ENCODE results near the gene TMEM31. TPM values are rescaled to one million over a fixed set of nuclear protein-coding genes. Genes with fewer than 3 reads are reported as not detected.

The TMEM31 gene
- total RNA-seq, 1 experiment from 2014 or later = not detected

DNA sequence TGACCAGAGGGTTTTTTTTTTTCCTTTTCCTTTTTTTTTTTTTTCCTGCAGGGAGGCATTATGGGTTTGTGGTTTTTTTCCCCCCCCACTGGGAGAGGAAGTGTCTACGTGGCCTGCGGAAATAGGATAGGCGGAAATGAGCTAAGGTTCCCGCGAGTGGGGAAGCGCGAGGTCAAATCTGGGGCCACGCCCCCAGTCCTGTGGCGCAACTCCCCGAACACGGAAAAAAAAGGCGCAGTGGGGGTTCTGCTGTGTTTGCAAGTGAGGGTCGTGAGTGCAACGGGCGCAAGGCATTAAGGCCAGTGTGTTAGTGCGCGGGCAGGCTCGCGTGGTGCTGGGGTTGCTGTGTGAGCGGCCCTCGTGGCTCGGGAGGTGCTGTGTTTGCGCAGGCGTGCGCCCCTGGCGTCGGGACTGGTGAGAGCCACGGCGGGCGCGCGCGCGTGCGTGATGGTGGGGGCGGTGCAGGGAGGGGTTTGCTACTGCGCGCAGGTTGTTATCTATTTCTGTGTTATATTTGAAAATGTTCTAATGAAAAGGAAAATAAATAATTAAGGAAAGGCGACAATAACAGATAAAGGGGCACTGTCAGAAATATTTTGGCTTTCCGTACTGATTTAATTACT, 23.5 kb upstream of the TMEM31 start:
- H4K20me1 ChIP-seq (ENCODE audit: insufficient read depth) = peaks cover 16% of the 10 kb centered on the region; the same call in 1 of the 2 replicates
- H3K4me1 ChIP-seq (replicated peaks; ENCODE audit: insufficient read depth) = peaks cover 21% of the 10 kb centered on the region
- no peaks in the 10 kb centered on the region for H3K9me3 ChIP-seq (ENCODE audit: insufficient read depth, low read depth)
- peak overlapping the region; percentile 85 for H2AFZ ChIP-seq
- H3K36me3 ChIP-seq (ENCODE audit: low read depth) = peaks cover 26% of the 10 kb centered on the region
- TSS peak; percentile 54 for BruUV-seq (replicated peaks)
- H3K27ac ChIP-seq = peak overlapping the region; percentile 96
- H3K27me3 ChIP-seq (ENCODE audit: insufficient read depth, low read depth) = no peaks in the 10 kb centered on the region
- TF ChIP-seq, protein P1, sequence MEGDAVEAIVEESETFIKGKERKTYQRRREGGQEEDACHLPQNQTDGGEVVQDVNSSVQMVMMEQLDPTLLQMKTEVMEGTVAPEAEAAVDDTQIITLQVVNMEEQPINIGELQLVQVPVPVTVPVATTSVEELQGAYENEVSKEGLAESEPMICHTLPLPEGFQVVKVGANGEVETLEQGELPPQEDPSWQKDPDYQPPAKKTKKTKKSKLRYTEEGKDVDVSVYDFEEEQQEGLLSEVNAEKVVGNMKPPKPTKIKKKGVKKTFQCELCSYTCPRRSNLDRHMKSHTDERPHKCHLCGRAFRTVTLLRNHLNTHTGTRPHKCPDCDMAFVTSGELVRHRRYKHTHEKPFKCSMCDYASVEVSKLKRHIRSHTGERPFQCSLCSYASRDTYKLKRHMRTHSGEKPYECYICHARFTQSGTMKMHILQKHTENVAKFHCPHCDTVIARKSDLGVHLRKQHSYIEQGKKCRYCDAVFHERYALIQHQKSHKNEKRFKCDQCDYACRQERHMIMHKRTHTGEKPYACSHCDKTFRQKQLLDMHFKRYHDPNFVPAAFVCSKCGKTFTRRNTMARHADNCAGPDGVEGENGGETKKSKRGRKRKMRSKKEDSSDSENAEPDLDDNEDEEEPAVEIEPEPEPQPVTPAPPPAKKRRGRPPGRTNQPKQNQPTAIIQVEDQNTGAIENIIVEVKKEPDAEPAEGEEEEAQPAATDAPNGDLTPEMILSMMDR (conservative IDR thresholded peaks at IDR 0.05) = peak; percentile 52
- TF ChIP-seq EZH2 (IDR thresholded peaks at IDR 0.05; ENCODE audit: low read depth) = no peak
- H3K4me3 ChIP-seq = peak overlapping the region; percentile 70
- ChIA-PET CTCF (interaction anchor here (0.7 to 1.0 kb wide), 2 partner anchors 20 to 58 kb away, joined by 4 to 11 read pairs; no protein-coding TSS in a partner anchor), POLR2A (ENCODE audit: unreplicated experiment) (interaction anchor here (0.6 to 1.3 kb wide), 6 partner anchors 22 to 331 kb away, joined by 3 to 15 read pairs (median 4); no protein-coding TSS in a partner anchor)
- H3K4me2 ChIP-seq = peak overlapping the region; percentile 77
- intact Hi-C loops (cut with micrococcal nuclease; ENCODE audit: unreplicated experiment) = loop anchor here (2.0 to 5.0 kb wide), 5 partner anchors 30 to 154 kb away; partner anchors contain the start of gene TCEAL4
- peak in 1 of 2 experiments; percentile 83 for DNase-seq
- H3K79me2 ChIP-seq (ENCODE audit: low read depth) = peaks cover 45% of the 10 kb centered on the region
- no peaks in the 10 kb centered on the region for H3K9me2 ChIP-seq (ENCODE audit: insufficient read depth)
- peaks cover 46% of the 10 kb centered on the region for H3F3A ChIP-seq (ENCODE audit: insufficient read depth, low read depth)

DNA sequence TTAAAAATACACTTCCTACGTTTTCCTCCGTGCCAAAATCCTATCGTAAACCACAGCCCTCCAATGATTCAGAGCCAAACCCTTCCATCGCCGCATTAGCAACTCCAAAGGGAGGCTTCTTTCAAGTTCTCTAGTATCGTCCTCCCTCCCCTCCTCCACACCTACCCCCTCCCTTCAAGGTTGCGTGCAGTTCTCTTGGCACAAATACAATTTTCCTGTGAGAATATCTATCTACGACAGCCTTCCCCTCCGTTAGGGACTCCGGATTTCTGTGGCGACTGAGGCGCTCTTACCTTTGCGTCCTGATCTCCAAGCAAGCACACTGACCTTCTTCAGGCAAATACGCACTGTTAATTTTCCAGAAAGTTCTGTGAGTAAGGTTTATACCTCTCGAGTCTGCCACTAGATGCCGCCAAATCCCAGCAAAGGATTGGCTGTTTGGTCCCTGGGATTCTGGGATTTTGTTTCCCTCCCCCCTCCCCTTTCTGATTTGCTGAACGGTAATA, 23.0 kb upstream of the TMEM31 start:
- Histone ChIP-seq H3K4me3 (peak overlapping the region; percentile 70), H3K79me2 (ENCODE audit: low read depth) (peaks cover 43% of the 10 kb centered on the region), H3K4me2 (peak overlapping the region; percentile 77), H4K20me1 (ENCODE audit: insufficient read depth) (peaks cover 16% of the 10 kb centered on the region; the same call in 1 of the 2 replicates), H3K4me1 (replicated peaks; ENCODE audit: insufficient read depth) (peaks cover 21% of the 10 kb centered on the region), H2AFZ (peak overlapping the region; percentile 85), H3K27ac (peak overlapping the region; percentile 96), H3K9me3 (ENCODE audit: insufficient read depth, low read depth) (no peaks in the 10 kb centered on the region), H3K36me3 (ENCODE audit: low read depth) (peaks cover 23% of the 10 kb centered on the region), H3F3A (ENCODE audit: insufficient read depth, low read depth) (peaks cover 44% of the 10 kb centered on the region), H3K9me2 (ENCODE audit: insufficient read depth) (no peaks in the 10 kb centered on the region), H3K27me3 (ENCODE audit: insufficient read depth, low read depth) (no peaks in the 10 kb centered on the region)
- no peak for TF ChIP-seq EZH2 (IDR thresholded peaks at IDR 0.05; ENCODE audit: low read depth)
- TF ChIP-seq, protein P1 (conservative IDR thresholded peaks at IDR 0.05) = peak; percentile 73
- intact Hi-C loops (cut with micrococcal nuclease; ENCODE audit: unreplicated experiment) = loop anchor here (1.0 to 5.0 kb wide), 7 partner anchors 31 to 155 kb away; partner anchors contain the start of gene TCEAL4
- ChIA-PET CTCF (interaction anchor here (0.7 to 1.0 kb wide), 3 partner anchors 20 to 58 kb away, joined by 4 to 11 read pairs (median 4); no protein-coding TSS in a partner anchor), POLR2A (ENCODE audit: unreplicated experiment) (interaction anchor here (0.6 to 1.3 kb wide), 3 partner anchors 58 to 174 kb away, joined by 3 to 15 read pairs (median 3); no protein-coding TSS in a partner anchor)
- BruUV-seq (replicated peaks) = no TSS peak
- peak; percentile 47 to 56 for DNase-seq

DNA sequence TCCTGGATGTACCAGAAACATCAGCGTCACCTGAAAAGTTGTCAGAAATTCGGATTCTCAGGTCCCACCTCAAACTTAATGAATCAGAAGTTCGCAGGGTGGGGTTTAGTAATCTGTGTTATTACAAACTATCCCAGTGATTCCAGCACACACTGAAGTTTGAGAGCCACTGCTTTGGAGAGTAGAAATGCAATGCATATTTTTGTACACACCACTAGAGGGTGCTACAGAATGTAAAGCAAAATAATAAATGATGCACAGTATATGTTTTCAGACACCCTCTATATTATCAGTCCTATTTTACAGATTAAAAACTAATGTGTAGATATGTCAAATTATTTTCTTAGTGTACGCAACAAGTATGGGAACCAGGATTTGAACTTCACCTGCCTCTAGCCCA, 21.8 kb upstream of the TMEM31 start:
- H3K4me3 ChIP-seq = no peak overlapping the region
- intact Hi-C loops (cut with micrococcal nuclease; ENCODE audit: unreplicated experiment) = loop anchor here (1.0 to 5.0 kb wide), 3 partner anchors 86 to 137 kb away; no protein-coding TSS in a partner anchor
- no TSS peak for BruUV-seq (replicated peaks)
- CTCF ChIA-PET = interaction anchor here (0.8 kb wide), 1 partner anchor 49 kb away, joined by 4 read pairs; no protein-coding TSS in a partner anchor
- peak overlapping the region; percentile 77; the same call in 1 of the 2 replicates for H3K4me2 ChIP-seq
- H3F3A ChIP-seq (ENCODE audit: insufficient read depth, low read depth) = peaks cover 32% of the 10 kb centered on the region
- H3K27me3 ChIP-seq (ENCODE audit: insufficient read depth, low read depth) = no peaks in the 10 kb centered on the region
- TF ChIP-seq, protein P1 (conservative IDR thresholded peaks at IDR 0.05) = peak; percentile 71
- TF ChIP-seq EZH2 (IDR thresholded peaks at IDR 0.05; ENCODE audit: low read depth) = no peak
- H3K27ac ChIP-seq = no peak overlapping the region
- H2AFZ ChIP-seq = no peak overlapping the region
- peaks cover 19% of the 10 kb centered on the region for H3K36me3 ChIP-seq (ENCODE audit: low read depth)
- H3K9me2 ChIP-seq (ENCODE audit: insufficient read depth) = no peaks in the 10 kb centered on the region
- peak in 1 of 2 experiments; percentile 46 for DNase-seq
- peaks cover 13% of the 10 kb centered on the region; the same call in 1 of the 2 replicates for H4K20me1 ChIP-seq (ENCODE audit: insufficient read depth)
- peaks cover 21% of the 10 kb centered on the region for H3K4me1 ChIP-seq (replicated peaks; ENCODE audit: insufficient read depth)
- peaks cover 32% of the 10 kb centered on the region for H3K79me2 ChIP-seq (ENCODE audit: low read depth)
- POLR2A ChIA-PET (ENCODE audit: unreplicated experiment) = no interaction called here
- H3K9me3 ChIP-seq (ENCODE audit: insufficient read depth, low read depth) = no peaks in the 10 kb centered on the region

Data from PC-9 (cell line).